GM12872 (cell line): ENCODE results near the gene CADM1.

ENCODE experiments used
- TF ChIP-seq, protein P1 (sequence below): IDR thresholded peaks from 3 replicates; pipeline ENCODE4 v1.5.1; 2011; ENCODE audit warnings: low read depth, mild to moderate bottlenecking, low read length, moderate library complexity; ENCODE audit not compliant: insufficient read depth

The CADM1 gene

DNA sequence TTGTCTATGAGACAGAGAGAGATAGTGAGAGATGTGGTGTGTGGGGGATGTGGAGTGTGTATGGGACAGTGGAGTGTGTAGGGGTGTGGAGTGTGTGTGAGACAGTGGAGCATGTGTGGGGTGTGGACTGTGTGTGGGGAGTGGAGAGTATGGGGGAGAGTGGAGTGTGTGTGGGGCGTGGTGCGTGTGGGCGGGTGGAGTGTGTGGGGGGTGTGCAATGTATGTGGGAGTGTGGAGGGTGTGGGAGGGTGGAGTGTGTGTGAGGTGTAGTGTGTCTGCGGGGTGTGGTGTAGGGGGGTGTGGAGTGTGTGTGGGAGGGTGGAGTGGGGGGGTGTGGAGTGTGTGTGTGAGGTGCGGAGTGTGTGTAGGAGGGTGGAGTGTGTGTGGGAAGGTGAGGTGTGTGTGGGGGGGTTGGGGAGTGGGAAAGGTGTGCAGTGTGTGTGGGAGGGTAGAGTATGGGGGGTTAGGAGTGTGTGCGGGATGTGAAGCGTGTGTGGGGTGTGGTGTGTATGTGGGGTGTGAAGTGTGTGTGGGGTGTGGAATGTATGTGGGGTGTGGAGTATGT, 356.9 kb downstream of the CADM1 start:
- TF ChIP-seq, protein P1, sequence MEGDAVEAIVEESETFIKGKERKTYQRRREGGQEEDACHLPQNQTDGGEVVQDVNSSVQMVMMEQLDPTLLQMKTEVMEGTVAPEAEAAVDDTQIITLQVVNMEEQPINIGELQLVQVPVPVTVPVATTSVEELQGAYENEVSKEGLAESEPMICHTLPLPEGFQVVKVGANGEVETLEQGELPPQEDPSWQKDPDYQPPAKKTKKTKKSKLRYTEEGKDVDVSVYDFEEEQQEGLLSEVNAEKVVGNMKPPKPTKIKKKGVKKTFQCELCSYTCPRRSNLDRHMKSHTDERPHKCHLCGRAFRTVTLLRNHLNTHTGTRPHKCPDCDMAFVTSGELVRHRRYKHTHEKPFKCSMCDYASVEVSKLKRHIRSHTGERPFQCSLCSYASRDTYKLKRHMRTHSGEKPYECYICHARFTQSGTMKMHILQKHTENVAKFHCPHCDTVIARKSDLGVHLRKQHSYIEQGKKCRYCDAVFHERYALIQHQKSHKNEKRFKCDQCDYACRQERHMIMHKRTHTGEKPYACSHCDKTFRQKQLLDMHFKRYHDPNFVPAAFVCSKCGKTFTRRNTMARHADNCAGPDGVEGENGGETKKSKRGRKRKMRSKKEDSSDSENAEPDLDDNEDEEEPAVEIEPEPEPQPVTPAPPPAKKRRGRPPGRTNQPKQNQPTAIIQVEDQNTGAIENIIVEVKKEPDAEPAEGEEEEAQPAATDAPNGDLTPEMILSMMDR: no peak

DNA sequence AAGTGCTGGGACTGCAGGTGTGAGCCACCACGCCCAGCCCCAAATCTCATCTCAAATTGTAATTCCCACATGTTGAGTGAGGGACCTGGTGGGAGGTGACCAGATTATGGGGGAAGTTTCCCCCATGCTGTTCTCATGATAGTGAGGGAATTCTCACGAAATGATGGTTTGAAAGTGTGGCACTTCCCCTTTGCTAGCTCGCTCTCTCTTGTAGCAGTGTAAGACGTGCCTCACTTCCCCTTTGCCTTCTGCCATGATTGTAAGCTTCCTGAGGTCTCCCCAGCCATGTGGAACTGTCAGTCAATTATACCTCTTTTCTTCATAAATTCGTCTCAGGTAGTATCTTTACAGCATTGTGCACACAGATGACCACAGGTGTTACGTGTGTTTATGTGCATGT, 357.8 kb downstream of the CADM1 start:
- TF ChIP-seq, protein P1: no peak

GRCh38 chr11:115145324-115145723, 358.9 kb downstream of the CADM1 start:
- TF ChIP-seq, protein P1: no peak

DNA sequence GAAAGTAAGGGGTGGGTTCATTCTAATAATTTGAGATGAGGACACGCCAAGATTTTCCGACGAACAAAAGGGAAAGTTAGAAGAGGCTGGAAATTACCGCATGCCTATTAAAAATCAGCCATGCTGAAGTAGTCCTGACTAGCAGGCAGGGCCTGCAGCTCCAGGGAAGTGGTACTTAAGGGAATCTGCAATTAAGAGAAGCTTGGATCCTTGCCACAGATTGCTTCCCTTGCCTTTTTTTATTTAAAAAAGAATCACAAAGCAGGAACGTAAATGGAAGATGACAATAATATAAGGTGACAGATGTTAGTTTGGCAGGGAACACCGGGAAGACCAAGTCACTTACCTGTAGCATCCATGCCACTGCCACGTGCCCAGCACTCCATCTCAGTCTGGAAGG, 359.3 kb downstream of the CADM1 start:
- TF ChIP-seq, protein P1: no peak

- TF ChIP-seq, protein P1: no peak
Observed at GRCh38 chr11:115144014-115144413, 360.2 kb downstream of the CADM1 start.

DNA sequence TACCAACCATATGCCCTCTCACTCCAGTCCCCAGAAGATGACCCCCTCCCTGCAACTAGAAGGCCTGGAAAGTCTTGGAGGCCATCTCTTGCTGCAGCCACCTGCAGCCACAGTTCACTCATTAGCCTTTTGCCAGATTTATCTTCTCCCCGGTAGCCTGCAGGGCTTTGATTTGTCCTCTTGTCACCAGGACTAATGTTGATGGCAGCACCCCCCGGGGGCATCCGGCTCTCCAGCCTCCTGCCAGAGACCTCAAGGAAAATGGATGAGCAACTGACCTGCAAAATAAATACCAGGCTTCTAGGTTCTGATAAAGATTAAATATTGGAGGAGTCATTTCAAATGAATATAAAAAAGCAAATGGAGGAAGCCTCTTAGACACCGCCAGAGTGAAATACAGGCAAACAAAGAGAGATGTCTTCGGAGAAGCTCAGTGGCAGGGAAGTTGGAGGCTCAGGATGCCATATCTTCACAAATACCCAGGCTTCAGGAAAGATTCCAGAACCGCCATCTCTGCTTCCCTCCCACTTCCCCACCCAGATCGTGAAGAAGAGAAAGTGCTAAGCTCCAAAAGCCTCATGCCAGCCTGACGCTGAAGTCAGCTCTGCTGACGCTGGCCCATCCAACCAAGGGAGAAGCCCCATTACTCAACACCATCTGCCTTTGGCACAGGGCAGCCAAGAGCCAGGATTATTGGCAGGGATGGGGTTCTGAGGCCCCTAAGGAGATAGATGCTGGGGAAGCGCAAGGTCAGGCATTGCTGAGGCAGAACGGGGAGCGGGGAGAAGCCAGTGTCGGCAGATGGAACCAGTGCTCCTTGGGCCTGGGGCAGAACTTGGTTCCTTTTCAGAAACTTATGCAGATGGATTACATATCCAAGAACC, 362.7 kb downstream of the CADM1 start:
- TF ChIP-seq, protein P1: no peak

GRCh38 chr11:115135936-115136335, 368.3 kb downstream of the CADM1 start:
- TF ChIP-seq, protein P1: no peak
